ENCODE measurements around the gene POLDIP3.
"Not testable (repeated sequence)": the region's sequence is repeated elsewhere in the genome, so short reads cannot be mapped to it uniquely, and the experiment has no call there.

The POLDIP3 gene

DNA sequence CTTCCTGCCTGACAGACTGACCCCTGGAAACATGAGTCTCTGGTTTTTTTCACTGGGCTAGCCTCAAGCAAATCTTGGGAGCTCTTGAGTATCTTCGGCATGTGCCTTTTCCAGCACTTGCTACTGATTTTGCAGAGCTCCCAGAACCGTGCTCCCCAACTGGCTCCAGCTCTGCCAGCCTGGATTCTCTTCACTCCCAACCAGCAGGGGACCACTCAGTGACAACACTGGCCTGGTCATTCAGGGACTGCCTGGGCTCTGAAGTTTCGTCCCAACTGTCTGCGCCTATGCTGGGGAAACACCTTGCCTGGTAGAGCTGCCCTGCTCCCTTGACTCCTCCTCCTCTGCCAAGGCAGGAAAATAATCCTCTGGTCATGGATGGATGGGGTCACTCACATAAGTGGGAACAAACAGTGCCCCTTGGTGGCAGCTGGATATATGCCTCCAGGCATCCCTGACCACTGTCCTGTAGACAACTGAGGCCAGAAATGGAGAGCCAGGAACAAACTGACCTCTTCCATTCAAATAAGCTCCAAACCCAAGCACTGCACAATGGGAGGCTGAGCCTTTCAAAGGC, 30.2 kb downstream of the POLDIP3 start:
- no peak for DNase-seq (ENCODE audit: low read depth)

DNA sequence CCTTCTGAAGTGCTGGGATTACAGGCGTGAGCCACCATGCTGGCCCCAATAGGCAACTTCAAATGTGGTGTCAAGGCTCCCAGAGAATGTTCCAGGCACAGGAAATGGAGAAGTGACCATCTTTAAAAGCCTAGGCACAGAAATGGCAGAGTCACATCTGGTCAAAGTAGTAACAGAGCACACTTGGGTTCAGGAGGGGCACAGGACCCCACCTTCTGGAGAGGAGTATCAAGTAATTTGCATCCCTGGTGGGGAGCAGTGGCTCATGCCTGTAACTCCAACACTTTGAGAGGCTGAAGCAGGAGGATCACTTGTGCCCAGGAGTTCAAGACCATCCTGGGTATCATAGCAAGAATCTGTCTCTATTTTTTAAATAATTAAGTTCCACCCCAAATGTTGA, 31.7 kb downstream of the POLDIP3 start:
- no peak for DNase-seq (ENCODE audit: low read depth)

DNA sequence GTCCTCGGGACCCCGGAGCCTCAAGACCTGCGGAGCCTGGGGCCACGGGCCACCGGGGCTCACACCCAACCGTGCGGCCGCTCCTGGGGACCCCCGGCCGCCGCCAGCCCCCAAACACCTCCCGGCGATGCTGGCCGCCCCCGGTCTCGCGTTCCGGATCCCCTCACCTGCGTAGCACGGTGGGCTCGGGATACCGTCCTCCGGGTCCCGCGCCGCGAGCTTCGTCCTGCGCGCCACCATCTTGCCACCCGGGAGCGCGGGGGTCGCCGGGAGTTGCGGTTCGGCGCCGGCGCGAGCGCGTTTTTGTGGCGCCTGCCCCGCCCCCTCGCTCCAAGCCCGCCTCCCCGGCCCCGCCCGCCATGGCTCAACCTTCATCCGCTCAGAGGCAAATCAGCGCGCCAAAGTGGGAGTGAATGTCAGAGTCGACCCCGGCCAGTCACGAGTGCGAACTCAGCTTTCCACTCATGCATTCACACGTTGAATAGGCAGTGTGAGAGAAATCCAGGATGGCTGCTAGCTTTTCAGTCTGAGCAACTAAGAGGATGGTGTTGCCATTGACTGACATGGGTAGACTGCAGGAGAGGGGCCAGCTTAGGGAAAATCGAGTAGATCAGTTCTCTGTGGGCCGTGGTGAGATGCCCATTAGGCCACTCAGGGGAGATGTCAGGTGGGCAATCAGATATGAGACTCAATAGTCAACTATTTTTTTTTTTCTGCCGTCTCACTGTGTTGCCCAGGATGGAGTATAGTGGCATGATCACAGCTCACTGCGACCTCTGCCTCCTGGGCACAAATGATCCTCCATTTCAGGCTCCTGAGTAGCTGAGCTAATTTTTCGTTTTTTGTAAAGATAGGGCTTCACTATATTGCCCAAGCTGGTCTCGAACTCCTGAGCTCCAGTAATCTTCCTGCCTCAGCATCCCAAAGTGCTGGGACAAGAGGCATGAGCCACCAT, 32.6 kb downstream of the POLDIP3 start:
- peak; percentile 44 for DNase-seq (ENCODE audit: low read depth)

DNA sequence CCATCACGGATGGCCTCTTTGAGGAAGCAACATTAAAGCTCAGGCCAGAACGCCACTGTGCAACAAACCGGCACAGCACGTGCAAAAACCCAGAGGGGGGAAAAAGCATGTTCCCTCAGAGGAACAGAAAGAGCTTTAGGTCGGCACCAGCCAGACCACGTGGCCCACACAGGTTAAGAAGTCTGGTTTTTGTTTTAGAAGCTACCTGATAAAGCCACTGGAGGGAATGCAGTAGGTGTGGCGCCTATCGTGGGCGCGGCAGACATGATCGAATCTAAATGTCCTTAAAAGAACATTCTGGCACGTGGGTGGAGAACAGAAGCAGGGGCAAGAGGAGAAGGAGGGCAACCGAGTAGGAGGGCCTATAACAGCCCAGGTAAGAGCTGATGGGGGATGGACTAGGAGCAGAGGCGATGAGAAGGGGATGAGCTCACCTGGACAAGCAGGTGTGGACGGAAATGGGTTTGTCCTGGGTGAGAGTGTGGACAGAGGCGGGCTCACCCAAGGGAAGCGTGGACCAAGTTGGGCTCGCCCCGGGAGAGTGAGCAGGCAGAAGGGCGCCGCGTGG, 33.4 kb downstream of the POLDIP3 start:
- not testable (repeated sequence) for DNase-seq (ENCODE audit: low read depth)

DNA sequence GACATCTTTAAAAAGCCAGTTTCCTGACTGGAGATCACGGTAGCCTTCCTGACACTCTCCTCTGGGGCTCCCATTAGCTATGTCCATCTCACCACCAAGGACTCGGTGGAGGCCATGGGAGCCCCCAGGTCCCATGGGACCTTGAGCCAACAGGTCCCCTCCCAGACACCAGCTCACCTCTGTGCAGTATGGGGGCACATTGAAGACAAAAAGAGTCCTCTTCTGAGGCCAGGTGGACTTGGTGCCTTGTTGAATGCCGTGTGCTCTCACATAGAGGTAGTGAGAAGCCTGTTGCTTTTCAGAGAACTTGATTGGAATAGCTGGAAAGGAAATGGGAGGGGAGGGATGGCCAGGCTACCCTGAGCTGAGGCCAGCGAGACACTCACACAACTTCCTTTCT, 34.6 kb downstream of the POLDIP3 start:
- not testable (repeated sequence) for DNase-seq (ENCODE audit: low read depth)

DNA sequence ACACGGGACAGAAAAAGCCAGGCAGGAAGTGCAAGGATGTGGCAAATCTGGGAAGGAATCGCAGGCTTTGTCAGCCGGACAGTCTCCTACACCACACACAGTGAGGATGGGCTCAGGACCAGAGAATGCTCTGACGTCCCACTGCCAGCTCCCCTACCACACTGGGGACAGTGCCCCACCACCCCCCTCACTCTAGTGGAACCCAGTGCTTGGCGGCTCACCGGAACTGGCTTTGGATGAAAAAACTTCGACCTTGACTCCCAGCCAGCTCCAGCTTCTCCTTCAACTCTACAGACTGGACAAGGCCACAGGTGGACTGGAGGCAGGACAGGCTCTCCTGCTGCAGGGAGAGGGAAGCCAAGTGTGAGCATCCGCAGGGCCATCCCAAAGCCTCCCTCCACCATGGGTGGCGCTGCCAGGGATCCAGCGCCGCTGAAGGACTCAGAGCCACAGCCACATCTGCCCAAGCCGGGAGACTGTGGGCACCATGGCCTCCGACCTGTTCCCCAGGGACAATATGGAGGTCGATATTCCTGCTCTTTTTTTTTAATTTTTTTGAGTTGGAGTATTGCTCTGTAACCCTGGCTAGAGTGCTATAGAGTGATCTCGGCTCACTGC, 37.0 kb downstream of the POLDIP3 start:
- no peak for DNase-seq (ENCODE audit: low read depth)

DNA sequence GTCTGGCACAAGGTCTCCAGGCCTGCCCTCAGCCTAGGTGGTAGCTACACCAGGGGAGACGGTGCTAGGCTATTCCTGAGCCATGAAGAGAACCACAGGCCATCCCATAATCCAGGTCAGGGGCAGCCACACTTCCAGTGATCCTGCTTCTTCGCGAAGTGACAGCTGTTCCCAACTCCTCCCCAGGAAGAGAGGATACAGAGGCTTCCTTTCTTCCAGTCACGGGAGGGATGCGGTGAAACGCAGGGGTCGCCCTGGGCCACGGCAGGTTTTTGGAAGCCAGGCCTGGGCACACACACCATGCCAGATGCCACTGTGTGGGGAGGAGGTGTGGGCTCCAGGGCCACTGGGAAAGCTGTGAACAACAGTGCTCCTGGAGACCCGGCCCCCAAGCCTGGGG, 37.5 kb downstream of the POLDIP3 start:
- DNase-seq (ENCODE audit: low read depth), result not testable (repeated sequence)

DNA sequence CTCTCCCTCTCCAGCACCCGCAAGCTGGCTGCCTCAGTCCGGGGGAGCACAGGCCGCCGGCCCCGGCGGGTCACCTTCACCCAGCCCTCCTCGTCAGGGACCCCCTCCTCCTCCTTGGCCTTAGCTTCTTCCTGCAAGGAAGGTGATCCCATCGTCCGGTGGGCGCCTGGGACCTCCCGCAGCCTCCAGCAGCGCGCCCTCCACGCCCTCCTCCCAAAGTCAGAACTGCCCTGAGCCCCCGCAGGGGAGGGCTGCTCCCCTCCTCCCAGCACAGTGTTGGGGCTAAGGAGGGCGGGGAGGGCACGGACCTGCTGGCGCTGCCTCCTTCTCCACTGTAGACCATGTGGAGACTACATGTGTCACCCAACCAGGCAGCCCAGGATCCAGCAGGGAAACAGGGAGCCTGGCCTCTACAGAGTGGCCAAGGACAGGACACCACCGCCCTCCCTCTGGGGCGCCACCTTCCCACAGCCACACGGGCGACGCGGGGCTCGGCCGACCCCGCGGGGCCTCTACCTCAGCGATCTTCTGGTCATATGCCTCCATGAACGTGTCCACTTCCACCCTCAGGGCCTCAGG, 38.6 kb downstream of the POLDIP3 start:
- not testable (repeated sequence) for DNase-seq (ENCODE audit: low read depth)

DNA sequence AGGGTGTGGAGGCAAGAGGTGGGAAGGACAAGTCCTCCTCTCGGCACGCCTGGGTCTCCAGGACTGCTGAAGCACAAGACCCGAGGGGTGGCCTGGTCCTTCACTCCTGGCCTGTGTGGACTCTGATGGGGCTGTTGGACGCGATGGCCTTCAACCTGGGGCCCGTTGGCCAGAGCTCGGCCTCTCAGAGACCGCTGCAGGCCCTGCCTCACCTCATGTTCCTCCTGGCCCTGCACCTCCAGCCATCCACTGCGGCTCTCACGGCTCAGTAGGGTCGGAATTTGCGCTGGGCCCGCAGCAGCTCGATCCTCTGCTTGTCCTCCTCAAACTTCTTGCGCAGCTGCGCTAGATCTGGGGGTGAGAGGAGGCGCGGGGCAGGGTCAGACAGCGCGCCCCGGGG, 40.2 kb downstream of the POLDIP3 start:
- not testable (repeated sequence) for DNase-seq (ENCODE audit: low read depth)

DNA sequence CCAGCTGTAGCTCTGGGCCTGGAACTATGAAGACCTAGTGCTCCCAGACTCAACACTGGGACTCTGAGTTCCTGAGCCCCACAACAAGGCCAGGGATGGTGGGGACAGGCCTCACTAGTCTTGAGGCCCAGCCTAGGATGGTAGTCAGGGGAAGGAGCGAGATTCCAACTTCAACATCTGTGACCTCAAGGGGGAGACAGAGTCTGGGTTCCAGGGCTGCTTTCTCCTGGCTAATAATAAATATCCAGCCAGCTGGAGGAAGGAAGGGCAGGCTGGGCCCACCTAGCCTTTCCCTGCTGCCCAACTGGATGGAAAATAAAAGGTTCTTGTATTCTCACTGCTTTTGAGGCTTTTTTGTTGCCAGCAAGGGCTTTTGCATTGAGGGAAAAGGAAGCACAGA, 40.6 kb downstream of the POLDIP3 start:
- DNase-seq (ENCODE audit: low read depth), result not testable (repeated sequence)

DNA sequence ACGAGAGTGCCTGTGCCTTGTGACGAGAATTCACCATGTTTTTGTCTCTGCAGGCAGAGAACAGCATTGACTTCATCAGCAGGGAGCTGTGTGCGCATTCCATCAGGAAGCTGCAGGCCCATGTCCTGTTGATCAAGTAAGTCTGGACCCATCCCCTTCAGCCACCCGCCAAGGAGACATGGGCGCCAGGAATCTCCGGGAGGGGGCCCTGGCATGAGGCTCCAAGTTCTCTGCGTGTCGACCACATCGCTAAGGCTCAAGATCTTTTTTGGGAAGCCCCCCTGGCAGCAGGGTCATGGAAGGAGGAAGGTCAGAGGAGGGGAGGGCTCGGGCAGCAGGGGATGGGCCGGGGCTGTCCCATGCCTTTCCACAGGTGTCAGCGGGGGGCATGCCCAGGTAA, 43.6 kb downstream of the POLDIP3 start:
- not testable (repeated sequence) for DNase-seq (ENCODE audit: low read depth)

DNA sequence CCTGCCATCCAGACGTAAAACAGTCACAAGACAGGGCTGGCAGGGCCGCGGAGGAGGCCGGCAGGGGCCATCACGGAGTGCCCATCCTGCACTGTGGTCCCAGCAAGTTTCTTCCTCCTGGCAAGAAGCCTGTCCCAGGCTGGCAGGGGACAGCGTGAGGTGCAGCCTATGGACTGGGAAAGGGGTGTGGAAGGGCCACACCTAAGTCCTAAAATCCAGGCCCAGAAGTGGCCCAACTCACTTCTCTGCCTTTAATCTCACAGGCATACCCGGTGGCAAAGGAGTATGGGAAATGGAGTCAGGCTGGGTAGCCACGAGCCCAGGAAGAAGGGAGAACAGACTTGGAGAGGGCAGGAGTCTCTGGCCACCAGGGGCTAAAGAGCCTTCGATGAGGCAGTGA, 44.1 kb downstream of the POLDIP3 start:
- DNase-seq (ENCODE audit: low read depth), result not testable (repeated sequence)

DNA sequence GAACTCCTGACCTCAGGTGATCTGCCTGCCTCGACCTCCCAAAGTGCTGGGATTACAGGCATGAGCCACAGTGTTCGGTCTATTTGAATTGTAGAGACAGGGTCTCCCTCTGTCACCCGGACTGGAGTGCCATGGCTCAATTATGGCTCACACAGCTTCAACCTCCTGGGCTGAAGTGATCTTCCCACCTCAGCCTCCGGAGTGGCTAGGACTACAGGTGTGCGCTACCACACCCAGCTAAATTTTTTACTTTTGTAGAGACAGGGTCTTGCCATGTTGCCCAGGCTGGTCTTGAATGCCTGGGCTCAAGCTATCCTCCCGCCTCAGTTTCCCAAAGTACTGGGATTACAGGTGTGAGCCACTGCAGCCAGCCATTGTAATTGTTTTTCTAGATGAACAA, 46.7 kb downstream of the POLDIP3 start:
- not testable (repeated sequence) for DNase-seq (ENCODE audit: low read depth)

DNA sequence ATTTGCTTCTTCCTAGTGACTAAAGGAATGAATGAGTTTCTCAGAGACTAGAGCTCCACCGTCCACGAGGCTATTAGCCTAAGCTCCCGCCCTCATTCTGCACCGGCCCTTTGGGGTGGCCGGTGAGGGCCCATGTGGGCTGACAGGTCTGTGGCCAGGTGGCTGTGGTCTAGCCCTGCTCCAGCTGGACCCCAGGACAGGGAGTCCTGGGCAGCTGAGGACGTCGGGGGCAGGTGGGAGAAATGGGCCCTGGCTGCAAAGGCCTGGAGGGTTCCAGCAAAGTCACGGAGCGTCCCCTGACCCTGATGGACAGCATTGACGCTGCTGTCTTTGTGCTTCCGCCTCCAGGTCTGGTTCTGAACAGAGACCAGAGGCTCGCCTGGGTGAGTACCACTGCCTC, 48.7 kb downstream of the POLDIP3 start:
- DNase-seq (ENCODE audit: low read depth), result no peak

DNA sequence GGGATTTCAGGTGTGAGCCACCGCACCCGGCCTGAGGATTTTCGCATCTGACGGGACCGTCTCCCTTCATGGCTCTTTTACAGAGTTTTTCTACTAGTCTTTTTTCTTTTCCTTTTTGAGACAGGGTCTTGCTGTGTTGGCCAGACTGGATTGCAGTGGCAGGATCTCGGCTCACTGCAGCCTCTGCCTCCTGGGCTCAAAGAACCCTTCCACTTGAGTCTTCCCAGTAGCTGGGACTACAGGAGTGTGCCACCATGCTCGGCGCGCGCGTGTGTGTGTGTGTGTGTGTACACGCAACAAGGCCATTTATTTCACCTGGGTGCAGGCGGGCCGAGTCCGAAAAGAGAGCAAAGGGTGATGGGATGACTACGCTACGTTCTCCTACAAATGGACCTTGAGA, 50.0 kb downstream of the POLDIP3 start:
- no peak for DNase-seq (ENCODE audit: low read depth)

DNA sequence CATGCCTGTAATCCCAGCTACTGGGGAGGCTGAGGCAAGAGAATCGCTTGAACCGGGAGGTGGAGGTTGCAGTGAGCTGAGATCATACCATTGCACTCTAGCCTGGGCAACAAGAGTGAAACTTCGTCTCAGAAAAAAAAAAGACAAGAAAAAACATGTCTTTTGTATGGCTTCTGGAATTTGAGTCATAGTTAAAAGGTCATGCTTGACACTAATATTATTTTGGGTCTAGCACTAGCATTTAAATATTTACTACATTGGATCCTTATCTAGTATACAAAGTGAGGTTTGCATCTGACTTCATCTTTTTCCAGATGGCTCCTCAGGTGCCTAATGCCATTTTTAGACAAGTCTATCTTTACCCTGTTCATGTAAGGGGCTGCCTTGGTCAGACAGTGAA, 50.7 kb downstream of the POLDIP3 start:
- DNase-seq (ENCODE audit: low read depth), result not testable (repeated sequence)

DNA sequence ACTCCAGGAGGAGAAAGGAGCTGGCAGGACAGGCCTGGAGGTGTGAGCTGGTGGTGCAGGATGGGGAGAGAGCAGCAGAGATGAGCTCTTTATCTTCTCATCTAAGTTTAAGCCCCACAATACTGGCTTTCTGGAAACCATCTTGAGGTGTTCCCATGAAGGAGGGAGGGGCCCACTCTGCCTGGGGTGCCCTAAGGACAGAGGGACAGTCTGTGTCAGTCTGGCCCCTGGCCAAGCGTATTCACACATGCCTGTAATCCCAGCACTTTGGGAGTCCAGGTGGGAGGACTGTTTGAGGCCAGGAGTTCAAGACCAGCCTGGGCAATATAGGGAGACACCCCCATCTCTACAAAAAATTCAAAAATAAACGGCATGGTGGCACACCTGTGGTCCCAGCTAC, 52.0 kb downstream of the POLDIP3 start:
- DNase-seq (ENCODE audit: low read depth), result no peak

DNA sequence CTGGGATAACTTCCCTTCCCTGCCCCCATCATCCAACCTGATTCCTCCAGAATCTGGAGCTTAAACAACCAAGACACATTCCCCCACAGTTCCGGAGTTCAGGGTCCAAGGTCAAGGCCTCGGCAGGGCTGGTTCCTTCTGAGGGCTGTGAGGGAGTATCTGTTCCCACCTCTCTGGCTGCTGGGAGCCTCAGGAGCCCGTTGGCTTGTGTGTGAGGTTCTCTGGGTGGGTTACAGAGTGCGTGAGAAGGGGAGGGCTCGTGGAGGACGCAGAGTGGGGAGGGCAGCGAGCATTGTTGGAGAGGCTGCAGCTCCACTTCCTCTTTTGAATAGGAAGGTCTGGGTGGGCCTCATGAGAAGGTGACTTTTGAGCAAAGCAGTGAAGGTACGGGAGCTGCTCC, 52.4 kb downstream of the POLDIP3 start:
- no peak for DNase-seq (ENCODE audit: low read depth)

DNA sequence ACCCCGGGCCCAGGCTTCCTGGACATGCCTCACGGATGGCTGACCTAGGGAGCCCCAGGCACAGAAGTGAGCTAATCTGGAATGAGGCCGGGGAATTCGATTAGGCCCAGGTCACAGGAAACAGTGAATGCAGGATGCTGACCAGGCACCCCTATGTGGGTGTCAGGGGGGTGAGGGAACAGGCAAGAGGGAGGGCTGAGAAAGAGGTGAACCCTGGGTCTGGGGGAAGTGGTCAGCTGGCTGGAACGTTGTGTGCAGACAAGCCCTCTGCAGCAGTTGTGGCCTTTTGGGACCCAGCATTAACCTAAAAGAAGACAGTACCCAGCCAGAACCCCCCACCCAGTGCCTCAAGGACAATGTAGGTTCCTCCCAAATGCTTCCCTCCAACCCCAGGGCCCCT, 52.8 kb downstream of the POLDIP3 start:
- no peak for DNase-seq (ENCODE audit: low read depth)

DNA sequence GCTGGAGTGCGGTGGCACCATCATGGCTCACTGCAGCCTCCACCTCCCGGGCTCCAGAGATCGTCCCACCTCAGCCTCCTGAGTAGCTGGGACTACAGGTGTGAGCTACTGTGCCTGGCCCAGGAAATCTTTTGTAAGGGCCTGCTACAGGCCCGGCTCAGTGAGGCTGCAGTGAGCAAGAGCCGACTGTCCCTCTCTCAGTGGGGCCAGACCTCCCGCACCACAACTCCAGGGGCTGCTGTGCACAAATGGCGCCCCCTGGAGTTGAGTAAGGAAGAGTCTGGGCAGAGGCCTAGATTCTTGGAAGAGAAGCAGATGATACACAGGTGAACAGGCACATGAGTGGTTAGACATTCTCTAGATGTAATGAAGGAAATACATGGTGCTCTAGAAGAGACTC, 53.9 kb downstream of the POLDIP3 start:
- no peak for DNase-seq (ENCODE audit: low read depth)

DNA sequence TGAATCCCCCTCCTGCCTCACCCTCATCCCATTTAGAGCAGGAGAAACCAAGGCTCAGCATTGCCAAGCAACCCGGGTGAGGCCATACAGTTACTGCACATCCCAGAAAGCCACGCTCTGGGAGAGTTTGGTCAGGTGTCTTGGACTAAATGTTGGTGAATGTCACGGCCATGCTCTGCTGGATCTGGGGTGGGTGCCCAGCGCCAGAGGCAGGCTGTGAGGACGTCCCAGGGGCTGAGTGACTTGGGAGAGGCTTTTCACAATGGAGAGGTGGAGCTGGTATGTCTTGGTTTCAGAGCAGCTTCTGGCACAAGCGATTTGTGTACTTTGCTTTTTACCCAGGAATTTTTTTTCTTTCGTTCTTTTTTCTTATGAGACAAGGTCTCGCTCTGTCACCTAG, 54.3 kb downstream of the POLDIP3 start:
- no peak for DNase-seq (ENCODE audit: low read depth)
